Erythroblast (primary cell): ENCODE measurements around the gene LINS1.

Source experiments
- GATA1 ChIP-seq: IDR thresholded peaks from 2 replicates; pipeline ENCODE4 v1.6.1; 2011; ENCODE audit warnings: low read depth, mild to moderate bottlenecking, control low read depth, low read length, moderate library complexity
- POLR2A ChIP-seq: IDR thresholded peaks from 2 replicates; pipeline ENCODE4 v1.6.1; 2011; ENCODE audit warnings: mild to moderate bottlenecking, low read length

DNA sequence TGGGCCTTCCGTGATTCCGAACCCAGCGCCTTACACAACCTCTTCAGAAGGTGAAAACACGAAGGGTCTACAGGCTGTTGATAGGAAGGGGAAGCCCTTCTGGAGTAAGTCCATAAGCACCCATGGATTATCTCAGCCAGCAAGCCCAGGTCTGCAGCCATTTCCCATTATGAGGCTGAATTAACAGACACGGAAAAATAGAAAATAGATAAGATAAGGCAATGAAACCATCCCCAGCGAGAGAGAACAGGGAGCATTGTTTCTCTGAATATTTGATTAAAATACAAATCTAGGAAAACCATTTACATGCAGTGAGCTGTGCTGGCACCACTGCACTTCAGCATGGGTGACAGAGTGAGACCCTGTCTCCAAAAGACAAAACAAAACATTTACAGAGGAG is 57.0 kb downstream of the LINS1 start:
- no peak for TF ChIP-seq POLR2A
- TF ChIP-seq GATA1, result no peak
